ENCODE data around the gene KIRREL3.

DNA sequence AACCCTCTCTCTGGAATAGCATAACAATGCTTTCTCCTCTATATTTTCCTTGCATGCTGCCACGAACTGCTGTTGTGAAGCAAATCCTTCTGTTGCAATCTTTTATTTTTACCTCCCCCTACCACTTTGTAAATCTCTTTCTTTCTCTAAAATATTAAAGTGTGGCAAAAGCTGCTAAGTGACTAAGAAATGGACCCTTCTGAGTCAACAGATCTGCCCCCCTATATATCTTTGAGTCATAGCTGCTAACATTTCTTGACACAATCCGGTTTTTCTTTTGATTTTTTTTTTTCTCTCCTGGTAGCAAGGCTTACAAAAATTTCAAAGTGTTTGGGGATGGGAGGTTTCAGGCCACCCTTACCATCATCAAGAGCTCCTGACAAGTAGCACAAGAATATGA is 39.0 kb upstream of the KIRREL3 start:
- TF ChIP-seq, protein P1, sequence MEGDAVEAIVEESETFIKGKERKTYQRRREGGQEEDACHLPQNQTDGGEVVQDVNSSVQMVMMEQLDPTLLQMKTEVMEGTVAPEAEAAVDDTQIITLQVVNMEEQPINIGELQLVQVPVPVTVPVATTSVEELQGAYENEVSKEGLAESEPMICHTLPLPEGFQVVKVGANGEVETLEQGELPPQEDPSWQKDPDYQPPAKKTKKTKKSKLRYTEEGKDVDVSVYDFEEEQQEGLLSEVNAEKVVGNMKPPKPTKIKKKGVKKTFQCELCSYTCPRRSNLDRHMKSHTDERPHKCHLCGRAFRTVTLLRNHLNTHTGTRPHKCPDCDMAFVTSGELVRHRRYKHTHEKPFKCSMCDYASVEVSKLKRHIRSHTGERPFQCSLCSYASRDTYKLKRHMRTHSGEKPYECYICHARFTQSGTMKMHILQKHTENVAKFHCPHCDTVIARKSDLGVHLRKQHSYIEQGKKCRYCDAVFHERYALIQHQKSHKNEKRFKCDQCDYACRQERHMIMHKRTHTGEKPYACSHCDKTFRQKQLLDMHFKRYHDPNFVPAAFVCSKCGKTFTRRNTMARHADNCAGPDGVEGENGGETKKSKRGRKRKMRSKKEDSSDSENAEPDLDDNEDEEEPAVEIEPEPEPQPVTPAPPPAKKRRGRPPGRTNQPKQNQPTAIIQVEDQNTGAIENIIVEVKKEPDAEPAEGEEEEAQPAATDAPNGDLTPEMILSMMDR (IDR thresholded peaks at IDR 0.05; ENCODE audit: insufficient read depth, low read length, poor library complexity, severe bottlenecking): no peak
- TF ChIP-seq EZH2phosphoT487 (conservative IDR thresholded peaks at IDR 0.05; ENCODE audit: low read length): no peak

All from SU-DHL-6 (cell line).